AG04450 (cell line): ENCODE data around the gene ZNF275. TPM values are rescaled to one million over a fixed set of nuclear protein-coding genes. Genes with fewer than 3 reads are reported as not detected.

Experiments used
- CTCF ChIA-PET: fragments of 300-600, 350-600 bp; formaldehyde crosslinking; extraction: SDS; loops from one replicate; lab custom pipeline; 2022; ENCODE audit warnings: antibody characterized with exemption, inconsistent platforms; lab: Charles Lee
- POLR2A ChIA-PET: fragments of 350-600 bp; formaldehyde crosslinking; extraction: SDS; loops from one replicate; lab custom pipeline; 2021; ENCODE audit warnings: antibody characterized with exemption, inconsistent platforms; lab: Yijun Ruan, JAX
- DNase-seq: peaks from one replicate; pipeline ENCODE4 v3.0.0-alpha.2; 2011; ENCODE audit warnings: low read depth, low spot score
- H3K27ac ChIP-seq: one replicate; pipeline ENCODE4 v1.5.1; 2012; ENCODE audit warnings: low read depth, low read length, control low read depth
- H3K27me3 ChIP-seq: one replicate; pipeline ENCODE4 v1.6.0; 2012; ENCODE audit warnings: low read length; ENCODE audit not compliant: control insufficient read depth, insufficient read depth
- H3K4me3 ChIP-seq: 2 replicates; pipeline ENCODE4 v1.5.1; 2011; ENCODE audit warnings: mild to moderate bottlenecking, low read depth, low read length, control low read depth
- H3K9me3 ChIP-seq: 2 replicates; pipeline ENCODE4 v1.5.1; 2012; ENCODE audit warnings: low read length; ENCODE audit not compliant: control insufficient read depth, insufficient read depth
- CTCF ChIP-seq: IDR thresholded peaks from 2 replicates; pipeline ENCODE4 v1.5.1; 2011; ENCODE audit warnings: low read depth, low read length, control low read depth, inconsistent platforms
- polyA plus RNA-seq: library from polyadenylated mRNA; depleted of rRNA; stranded (reverse); fragments of >200 nt; gene quantifications from 2 replicates; pipeline ENCODE4 v1.2.3, GENCODE V29; 2011

ZNF275 gene
- polyA plus RNA-seq, 1 experiment: 15.0 TPM

- Histone ChIP-seq H3K27ac (no peak overlapping the region), H3K27me3 (no peaks in the 10 kb centered on the region), H3K9me3 (no peaks in the 10 kb centered on the region), H3K4me3 (no peak overlapping the region)
- ChIA-PET POLR2A (no interaction called here), CTCF (no interaction called here)
- no peak for TF ChIP-seq CTCF
- no peak for DNase-seq
These were observed 27.3 kb upstream of the ZNF275 start for GRCh38 chrX:153306527-153307115.

GRCh38 chrX:153307276-153308178 is 26.4 kb upstream of the ZNF275 start:
- DNase-seq: no peak
- ChIA-PET POLR2A (no interaction called here), CTCF (no interaction called here)
- H3K27me3 ChIP-seq: no peaks in the 10 kb centered on the region
- TF ChIP-seq CTCF: no peak
- no peak overlapping the region for H3K27ac ChIP-seq
- no peak overlapping the region for H3K4me3 ChIP-seq
- H3K9me3 ChIP-seq: no peaks in the 10 kb centered on the region

- no peaks in the 10 kb centered on the region for H3K9me3 ChIP-seq
- ChIA-PET CTCF (interaction anchor here (0.5 kb wide), 1 partner anchor 80 kb away, joined by 3 read pairs; no protein-coding TSS in a partner anchor), POLR2A (no interaction called here)
These were observed 23.1 kb upstream of the ZNF275 start for GRCh38 chrX:153310901-153311300.

GRCh38 chrX:153312041-153312440 is 21.9 kb upstream of the ZNF275 start:
- DNase-seq: no peak
- CTCF ChIA-PET: no interaction called here
- POLR2A ChIA-PET: no interaction called here
- Histone ChIP-seq H3K27me3 (no peaks in the 10 kb centered on the region), H3K9me3 (no peaks in the 10 kb centered on the region), H3K4me3 (no peak overlapping the region), H3K27ac (no peak overlapping the region)
- TF ChIP-seq CTCF: no peak

More at GRCh38 chrX:153310901-153311300, 23.1 kb upstream of the ZNF275 start:
- Histone ChIP-seq H3K4me3 (no peak overlapping the region), H3K27me3 (no peaks in the 10 kb centered on the region), H3K27ac (no peak overlapping the region)
- no peak for DNase-seq
- no peak for TF ChIP-seq CTCF

- no peaks in the 10 kb centered on the region for H3K9me3 ChIP-seq
- no peak for TF ChIP-seq CTCF
- no peaks in the 10 kb centered on the region for H3K27me3 ChIP-seq
- no peak overlapping the region for H3K27ac ChIP-seq
- no peak overlapping the region for H3K4me3 ChIP-seq
- ChIA-PET CTCF (no interaction called here), POLR2A (no interaction called here)
- DNase-seq: no peak
These were observed 21.1 kb upstream of the ZNF275 start for GRCh38 chrX:153312842-153313241.
